ENCODE results near the gene COG2. TPM values are rescaled to one million over a fixed set of nuclear protein-coding genes. Genes with fewer than 3 reads are reported as not detected.
A peak's percentile ranks its signal among the peaks of the same experiment; 100 is the strongest.

Gene COG2
- total RNA-seq, 1 donor from 2014 or later: 22.0 TPM

DNA sequence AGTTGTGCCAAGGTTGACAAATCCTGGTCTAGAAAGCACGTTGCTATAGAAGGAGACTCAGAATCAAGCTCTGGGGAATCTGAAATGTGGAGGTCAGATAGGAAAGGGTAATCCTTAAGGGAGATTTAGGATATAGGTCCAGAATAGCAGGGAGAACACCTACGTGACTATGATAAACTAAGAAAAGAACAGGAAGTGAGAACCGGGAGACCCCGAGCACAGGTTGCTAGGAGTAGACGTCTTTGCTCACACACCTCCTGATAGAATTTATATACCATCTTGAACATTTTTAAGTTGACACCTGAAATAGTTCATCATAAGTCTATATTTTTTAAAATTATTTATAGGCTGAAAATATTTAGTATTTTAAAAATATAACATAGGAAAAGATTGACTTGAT, 7.9 kb upstream of the COG2 start:
- DNase-seq (ENCODE audit: extremely low spot score, unreplicated experiment): no peak
- Mint-ChIP-seq H3K27me3 (ENCODE audit: unreplicated experiment) (peaks cover 32% of the 10 kb centered on the region), H3K4me3 (ENCODE audit: unreplicated experiment) (no peak overlapping the region), H3K9me3 (ENCODE audit: unreplicated experiment) (no peaks in the 10 kb centered on the region), H3K4me1 (ENCODE audit: unreplicated experiment) (no peaks in the 10 kb centered on the region), H3K36me3 (ENCODE audit: unreplicated experiment) (no peaks in the 10 kb centered on the region), H3K27ac (ENCODE audit: unreplicated experiment) (no peak overlapping the region)
- TF ChIP-seq, protein P1, sequence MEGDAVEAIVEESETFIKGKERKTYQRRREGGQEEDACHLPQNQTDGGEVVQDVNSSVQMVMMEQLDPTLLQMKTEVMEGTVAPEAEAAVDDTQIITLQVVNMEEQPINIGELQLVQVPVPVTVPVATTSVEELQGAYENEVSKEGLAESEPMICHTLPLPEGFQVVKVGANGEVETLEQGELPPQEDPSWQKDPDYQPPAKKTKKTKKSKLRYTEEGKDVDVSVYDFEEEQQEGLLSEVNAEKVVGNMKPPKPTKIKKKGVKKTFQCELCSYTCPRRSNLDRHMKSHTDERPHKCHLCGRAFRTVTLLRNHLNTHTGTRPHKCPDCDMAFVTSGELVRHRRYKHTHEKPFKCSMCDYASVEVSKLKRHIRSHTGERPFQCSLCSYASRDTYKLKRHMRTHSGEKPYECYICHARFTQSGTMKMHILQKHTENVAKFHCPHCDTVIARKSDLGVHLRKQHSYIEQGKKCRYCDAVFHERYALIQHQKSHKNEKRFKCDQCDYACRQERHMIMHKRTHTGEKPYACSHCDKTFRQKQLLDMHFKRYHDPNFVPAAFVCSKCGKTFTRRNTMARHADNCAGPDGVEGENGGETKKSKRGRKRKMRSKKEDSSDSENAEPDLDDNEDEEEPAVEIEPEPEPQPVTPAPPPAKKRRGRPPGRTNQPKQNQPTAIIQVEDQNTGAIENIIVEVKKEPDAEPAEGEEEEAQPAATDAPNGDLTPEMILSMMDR (IDR thresholded peaks at IDR 0.05): no peak

DNA sequence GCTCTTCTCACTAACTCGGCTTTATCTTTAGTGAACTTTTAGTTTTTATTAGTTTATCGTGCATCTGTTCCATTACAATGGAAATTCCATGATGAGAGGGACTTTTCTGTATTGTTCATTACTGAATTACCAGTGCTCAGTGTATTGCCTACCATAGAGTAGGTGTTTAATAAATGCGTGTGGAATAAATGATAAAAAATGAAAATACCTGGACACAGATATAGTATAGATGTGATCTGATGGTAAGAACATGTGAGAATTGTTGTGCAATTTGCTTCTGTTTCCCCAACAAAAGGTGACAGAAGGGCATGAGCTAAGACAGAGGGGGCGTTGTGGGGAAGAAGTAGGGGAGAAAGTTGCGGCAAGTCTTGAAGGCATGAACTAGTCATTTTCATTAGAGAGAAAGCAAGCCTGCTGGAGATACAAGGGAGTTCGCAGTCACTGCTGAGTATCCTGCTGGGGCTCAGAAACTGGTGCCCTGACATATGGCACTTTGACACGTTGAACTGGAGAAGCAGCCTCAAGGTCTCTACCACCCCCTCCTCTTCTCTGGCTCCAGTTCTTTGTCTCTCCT, 5.6 kb upstream of the COG2 start:
- DNase-seq (ENCODE audit: extremely low spot score, unreplicated experiment): no peak
- Mint-ChIP-seq H3K4me1 (ENCODE audit: unreplicated experiment) (no peaks in the 10 kb centered on the region), H3K4me3 (ENCODE audit: unreplicated experiment) (no peak overlapping the region), H3K27me3 (ENCODE audit: unreplicated experiment) (peaks cover 43% of the 10 kb centered on the region), H3K27ac (ENCODE audit: unreplicated experiment) (no peak overlapping the region), H3K9me3 (ENCODE audit: unreplicated experiment) (no peaks in the 10 kb centered on the region), H3K36me3 (ENCODE audit: unreplicated experiment) (no peaks in the 10 kb centered on the region)
- TF ChIP-seq, protein P1 (IDR thresholded peaks at IDR 0.05): no peak

DNA sequence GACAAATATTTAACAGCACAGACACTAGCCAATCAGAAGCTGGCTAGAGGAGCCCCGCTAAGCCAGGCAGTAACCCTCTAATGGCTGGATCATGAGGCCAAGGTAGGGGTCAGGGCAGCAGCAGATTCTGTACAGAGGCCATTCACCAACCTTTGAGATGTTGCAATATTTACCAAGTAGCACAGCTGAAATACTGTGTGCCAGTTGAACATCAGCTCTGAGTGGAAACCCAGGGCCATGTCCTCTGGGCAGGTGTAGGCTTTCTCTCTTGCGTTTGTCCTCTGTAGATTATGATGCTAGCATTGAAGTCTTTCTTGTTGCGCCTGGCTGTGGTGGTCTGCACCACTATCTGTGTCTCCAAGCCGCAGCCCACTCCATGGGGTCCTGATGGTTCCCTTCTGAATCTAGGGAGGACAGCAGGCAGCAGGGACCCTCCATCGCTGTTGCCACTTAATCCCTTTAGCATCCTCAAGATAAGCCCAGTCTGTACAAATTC, 2.5 kb upstream of the COG2 start:
- Mint-ChIP-seq H3K36me3 (ENCODE audit: unreplicated experiment) (no peaks in the 10 kb centered on the region), H3K9me3 (ENCODE audit: unreplicated experiment) (no peaks in the 10 kb centered on the region), H3K27me3 (ENCODE audit: unreplicated experiment) (peaks cover 43% of the 10 kb centered on the region), H3K4me1 (ENCODE audit: unreplicated experiment) (peaks cover 21% of the 10 kb centered on the region), H3K4me3 (ENCODE audit: unreplicated experiment) (no peak overlapping the region), H3K27ac (ENCODE audit: unreplicated experiment) (no peak overlapping the region)
- no peak for DNase-seq (ENCODE audit: extremely low spot score, unreplicated experiment)
- TF ChIP-seq, protein P1 (IDR thresholded peaks at IDR 0.05): no peak

DNA sequence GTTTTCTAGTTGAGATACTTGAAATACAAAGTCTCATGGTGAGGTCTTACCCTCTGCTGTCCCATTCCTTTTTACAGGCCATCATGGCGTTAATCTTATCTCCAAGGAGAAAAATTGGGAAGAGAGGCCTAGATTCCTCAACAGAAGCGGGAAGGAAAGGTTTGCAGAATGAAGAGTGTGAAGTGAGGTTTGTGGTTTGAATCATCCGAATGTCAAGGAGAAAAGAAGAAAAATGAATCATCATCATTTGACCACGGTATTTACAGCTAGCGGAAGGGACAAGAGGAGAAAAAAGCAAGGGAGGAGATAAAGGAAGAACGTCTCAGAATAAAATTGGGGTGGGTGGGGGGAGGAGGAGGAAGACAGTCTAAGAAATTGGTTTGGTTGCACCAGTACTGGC, 935 bp upstream of the COG2 start:
- no peak overlapping the region for H3K4me3 Mint-ChIP-seq (ENCODE audit: unreplicated experiment)
- DNase-seq (ENCODE audit: extremely low spot score, unreplicated experiment): no peak

DNA sequence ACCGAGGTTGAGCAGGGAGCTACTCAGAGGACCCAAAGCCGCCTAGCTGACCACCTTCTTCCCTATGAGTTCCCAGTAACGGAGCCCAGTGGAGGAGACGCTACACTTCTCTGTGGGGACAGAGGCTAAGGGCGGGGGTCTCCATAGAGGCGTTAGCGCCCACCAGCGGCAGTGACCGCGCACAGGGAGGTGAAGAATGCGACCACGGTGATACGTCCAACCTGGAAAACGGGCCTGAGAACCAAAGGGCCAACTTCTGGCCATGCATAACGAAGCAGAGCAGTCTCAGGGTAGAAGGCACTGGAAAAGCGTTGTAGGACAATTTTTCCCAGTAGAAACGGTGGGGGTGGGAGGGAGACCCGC, 400 bp upstream of the COG2 start:
- H3K36me3 Mint-ChIP-seq (ENCODE audit: unreplicated experiment): no peaks in the 10 kb centered on the region
- H3K9me3 Mint-ChIP-seq (ENCODE audit: unreplicated experiment): no peaks in the 10 kb centered on the region
- H3K4me1 Mint-ChIP-seq (ENCODE audit: unreplicated experiment): peaks cover 22% of the 10 kb centered on the region
- H3K4me3 Mint-ChIP-seq (ENCODE audit: unreplicated experiment): peak overlapping the region; percentile 51
- H3K27ac Mint-ChIP-seq (ENCODE audit: unreplicated experiment): no peak overlapping the region
- peaks cover 36% of the 10 kb centered on the region for H3K27me3 Mint-ChIP-seq (ENCODE audit: unreplicated experiment)
- DNase-seq (ENCODE audit: extremely low spot score, unreplicated experiment): no peak
- TF ChIP-seq, protein P1 (IDR thresholded peaks at IDR 0.05): no peak

More for the DNA sequence above, 935 bp upstream of the COG2 start:
- no peak overlapping the region for H3K27ac Mint-ChIP-seq (ENCODE audit: unreplicated experiment)
- H3K9me3 Mint-ChIP-seq (ENCODE audit: unreplicated experiment): no peaks in the 10 kb centered on the region
- peaks cover 41% of the 10 kb centered on the region for H3K27me3 Mint-ChIP-seq (ENCODE audit: unreplicated experiment)
- H3K36me3 Mint-ChIP-seq (ENCODE audit: unreplicated experiment): no peaks in the 10 kb centered on the region
- H3K4me1 Mint-ChIP-seq (ENCODE audit: unreplicated experiment): peaks cover 22% of the 10 kb centered on the region
- TF ChIP-seq, protein P1 (IDR thresholded peaks at IDR 0.05): no peak
